ENCODE measurements around the gene TRPV6.

The TRPV6 gene

GRCh38 chr7:142859411-142859810, 26.1 kb downstream of the TRPV6 start:
- TF ChIP-seq, protein P1, sequence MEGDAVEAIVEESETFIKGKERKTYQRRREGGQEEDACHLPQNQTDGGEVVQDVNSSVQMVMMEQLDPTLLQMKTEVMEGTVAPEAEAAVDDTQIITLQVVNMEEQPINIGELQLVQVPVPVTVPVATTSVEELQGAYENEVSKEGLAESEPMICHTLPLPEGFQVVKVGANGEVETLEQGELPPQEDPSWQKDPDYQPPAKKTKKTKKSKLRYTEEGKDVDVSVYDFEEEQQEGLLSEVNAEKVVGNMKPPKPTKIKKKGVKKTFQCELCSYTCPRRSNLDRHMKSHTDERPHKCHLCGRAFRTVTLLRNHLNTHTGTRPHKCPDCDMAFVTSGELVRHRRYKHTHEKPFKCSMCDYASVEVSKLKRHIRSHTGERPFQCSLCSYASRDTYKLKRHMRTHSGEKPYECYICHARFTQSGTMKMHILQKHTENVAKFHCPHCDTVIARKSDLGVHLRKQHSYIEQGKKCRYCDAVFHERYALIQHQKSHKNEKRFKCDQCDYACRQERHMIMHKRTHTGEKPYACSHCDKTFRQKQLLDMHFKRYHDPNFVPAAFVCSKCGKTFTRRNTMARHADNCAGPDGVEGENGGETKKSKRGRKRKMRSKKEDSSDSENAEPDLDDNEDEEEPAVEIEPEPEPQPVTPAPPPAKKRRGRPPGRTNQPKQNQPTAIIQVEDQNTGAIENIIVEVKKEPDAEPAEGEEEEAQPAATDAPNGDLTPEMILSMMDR (IDR thresholded peaks at IDR 0.05) = no peak
- no peak for TF ChIP-seq ZFX (IDR thresholded peaks at IDR 0.05; ENCODE audit: borderline replicate concordance)
- no peak overlapping the region for H3K27ac ChIP-seq

DNA sequence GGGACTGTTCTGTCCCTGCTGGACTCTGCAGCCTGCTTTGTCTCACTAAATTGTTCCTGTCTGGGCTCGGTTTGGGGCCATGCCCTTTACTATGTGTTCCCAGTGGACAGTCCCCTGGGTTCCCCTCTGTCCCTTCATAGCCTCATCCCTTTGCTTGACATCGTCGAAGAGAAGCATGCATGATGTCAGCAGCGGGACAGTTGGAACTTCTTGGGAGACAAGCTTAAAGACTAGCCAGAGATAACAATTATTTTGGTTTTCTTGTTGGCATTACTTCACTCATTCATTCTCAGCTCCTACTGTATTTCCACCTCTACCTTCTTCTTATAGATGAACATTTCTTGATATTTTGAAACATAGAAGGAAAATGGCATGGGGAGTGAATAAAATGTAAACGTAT, 27.9 kb downstream of the TRPV6 start:
- TF ChIP-seq ZFX (IDR thresholded peaks at IDR 0.05; ENCODE audit: borderline replicate concordance) = no peak
- TF ChIP-seq, protein P1 (IDR thresholded peaks at IDR 0.05) = no peak
- H3K27ac ChIP-seq = no peak overlapping the region

- H3K27ac ChIP-seq = no peak overlapping the region
- TF ChIP-seq, protein P1 (IDR thresholded peaks at IDR 0.05) = no peak
- no peak for TF ChIP-seq ZFX (IDR thresholded peaks at IDR 0.05; ENCODE audit: borderline replicate concordance)
Observed at GRCh38 chr7:142856565-142857245, 28.8 kb downstream of the TRPV6 start.

DNA sequence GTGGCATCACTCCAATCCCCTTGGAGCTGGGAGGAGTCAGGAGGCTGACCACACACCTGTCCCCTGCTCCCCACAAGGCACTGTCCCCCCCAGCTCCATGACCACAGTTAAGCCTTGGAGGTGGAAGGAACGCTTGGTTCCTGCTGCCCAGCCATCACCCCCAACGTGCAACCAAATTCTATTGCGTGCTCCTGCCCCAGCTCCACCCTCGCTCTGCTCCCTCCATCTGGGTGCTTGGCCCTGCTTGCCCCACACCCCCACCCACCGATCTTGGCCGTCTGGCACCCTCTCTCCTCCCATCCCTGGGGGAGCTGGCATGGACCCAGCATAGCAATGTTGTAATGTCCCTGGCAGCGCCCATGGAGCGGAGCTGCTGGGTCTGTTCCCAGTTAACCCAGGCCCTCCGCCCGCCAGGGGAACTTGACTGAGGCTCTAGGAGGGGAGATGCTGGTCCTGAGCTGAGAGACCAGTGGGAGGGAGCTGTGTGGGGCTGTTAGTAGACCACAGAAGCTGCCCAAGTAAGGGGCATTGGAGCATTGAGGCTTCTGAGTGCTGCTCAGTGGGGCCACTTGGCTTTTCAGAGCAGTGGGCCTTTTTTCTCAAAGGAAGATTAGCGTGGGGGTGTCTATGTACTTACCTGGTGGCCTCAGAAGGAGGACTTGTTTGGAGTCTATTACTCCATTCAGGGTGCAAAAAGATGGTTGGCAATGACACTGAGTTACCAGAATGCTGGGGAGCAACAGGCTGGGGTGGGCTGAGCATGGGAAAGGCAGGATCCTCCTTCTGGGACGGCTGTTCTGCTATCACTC, 29.6 kb downstream of the TRPV6 start:
- H3K27ac ChIP-seq = no peak overlapping the region
- no peak for TF ChIP-seq ZFX (IDR thresholded peaks at IDR 0.05; ENCODE audit: borderline replicate concordance)
- TF ChIP-seq, protein P1 (IDR thresholded peaks at IDR 0.05) = no peak

- no peak overlapping the region for H3K27ac ChIP-seq
- TF ChIP-seq ZFX (IDR thresholded peaks at IDR 0.05; ENCODE audit: borderline replicate concordance) = no peak
- TF ChIP-seq, protein P1 (IDR thresholded peaks at IDR 0.05) = no peak
Observed at GRCh38 chr7:142855114-142855743, 30.3 kb downstream of the TRPV6 start.

GRCh38 chr7:142854372-142855113, 31.0 kb downstream of the TRPV6 start, which contains the start of gene EPHB6:
Gene EPHB6 (plus strand): TSS chr7:142855076. CDS start chr7:142863228, 8,152 bp downstream.
- TF ChIP-seq, protein P1 (IDR thresholded peaks at IDR 0.05) = no peak
- TF ChIP-seq ZFX (IDR thresholded peaks at IDR 0.05; ENCODE audit: borderline replicate concordance) = no peak
- no peak within 1 kb of the TSS for H3K27ac ChIP-seq
